Duodenal mucosa (tissue), 2 donors: ENCODE results near the gene PKP4.
"Not testable (repeated sequence)": the region's sequence is repeated elsewhere in the genome, so short reads cannot be mapped to it uniquely, and the experiment has no call there.

ENCODE experiments used
- H3K27ac ChIP-seq: one replicate; pipeline ENCODE4 v1.7.0; 2013; ENCODE audit warnings: low read depth, low read length
- H3K27me3 ChIP-seq, 2 donors: one replicate each; pipeline ENCODE4 v1.7.0; 2013; ENCODE audit warnings: low read length in 2 of 2, control low read depth in 1 of 2; ENCODE audit not compliant: insufficient read depth in 2 of 2, control insufficient read depth in 1 of 2
- H3K36me3 ChIP-seq, 2 donors: one replicate each; pipeline ENCODE4 v1.7.0; 2013; ENCODE audit warnings: low read length in 2 of 2, control low read depth in 1 of 2; ENCODE audit not compliant: insufficient read depth in 2 of 2, control insufficient read depth in 1 of 2
- H3K4me1 ChIP-seq, 2 donors: one replicate each; pipeline ENCODE4 v1.7.0; 2013; ENCODE audit warnings: low read length in 2 of 2, control low read depth in 1 of 2; ENCODE audit not compliant: insufficient read depth in 2 of 2, control insufficient read depth in 1 of 2
- H3K4me3 ChIP-seq, 2 donors: one replicate each; pipeline ENCODE4 v1.7.0; 2013; ENCODE audit warnings: low read length in 2 of 2, low read depth in 1 of 2
- H3K9ac ChIP-seq, 2 donors: one replicate each; pipeline ENCODE4 v1.7.0; 2013; ENCODE audit warnings: low read length in 2 of 2, low read depth in 1 of 2
- H3K9me3 ChIP-seq, 2 donors: one replicate each; pipeline ENCODE4 v1.7.0; 2013; ENCODE audit warnings: low read length in 2 of 2, control low read depth in 1 of 2; ENCODE audit not compliant: control insufficient read depth in 1 of 2

The PKP4 gene

DNA sequence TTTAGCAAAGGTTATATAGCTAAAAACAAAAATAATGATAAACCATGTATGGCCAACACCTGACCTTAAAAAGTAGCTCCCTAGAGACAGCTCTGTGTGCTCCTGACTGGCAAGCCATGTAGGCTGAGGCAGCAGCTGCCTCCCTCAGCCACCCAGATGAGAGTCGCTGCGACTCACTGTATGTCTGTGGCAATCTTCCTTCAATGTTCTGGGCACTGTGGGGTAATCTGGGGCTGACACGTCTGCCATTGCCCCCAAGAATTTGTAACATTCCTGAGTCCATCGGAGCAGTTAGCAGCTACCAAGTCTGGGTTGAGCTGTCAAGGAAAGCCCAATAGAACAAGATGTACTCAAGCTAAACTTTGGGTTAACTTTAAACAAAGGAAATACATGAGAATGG, 232.0 kb downstream of the PKP4 start:
- Histone ChIP-seq H3K27me3 (no peaks in the 10 kb centered on the region), H3K4me3 (no peak overlapping the region), H3K27ac (no peak overlapping the region), H3K9me3 (no peaks in the 10 kb centered on the region), H3K4me1 (no peaks in the 10 kb centered on the region), H3K36me3 (no peaks in the 10 kb centered on the region), H3K9ac (no peak overlapping the region)

DNA sequence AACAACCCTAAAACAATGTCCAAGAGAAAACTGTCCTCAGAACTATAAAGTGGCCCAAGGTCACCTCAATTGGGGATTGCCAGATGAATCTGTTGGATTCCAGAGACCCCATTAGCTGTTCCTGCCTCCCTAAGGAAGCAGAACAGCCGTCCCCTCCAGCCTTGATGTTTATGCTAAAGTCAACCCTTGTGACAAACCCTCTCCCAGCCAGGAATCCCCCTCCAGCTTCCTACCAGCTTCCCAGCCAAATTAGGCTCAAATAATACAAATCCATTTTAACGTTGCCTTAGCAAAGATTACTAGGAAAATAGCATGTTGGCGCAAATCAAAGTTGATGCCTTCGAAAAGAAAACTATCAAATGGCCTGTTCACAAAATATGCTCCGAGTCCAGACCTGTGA, 232.6 kb downstream of the PKP4 start:
- no peaks in the 10 kb centered on the region for H3K9me3 ChIP-seq
- no peak overlapping the region for H3K27ac ChIP-seq
- H3K27me3 ChIP-seq, result no peaks in the 10 kb centered on the region
- H3K9ac ChIP-seq, result no peak overlapping the region
- H3K4me1 ChIP-seq, result no peaks in the 10 kb centered on the region
- H3K4me3 ChIP-seq, result no peak overlapping the region
- no peaks in the 10 kb centered on the region for H3K36me3 ChIP-seq

DNA sequence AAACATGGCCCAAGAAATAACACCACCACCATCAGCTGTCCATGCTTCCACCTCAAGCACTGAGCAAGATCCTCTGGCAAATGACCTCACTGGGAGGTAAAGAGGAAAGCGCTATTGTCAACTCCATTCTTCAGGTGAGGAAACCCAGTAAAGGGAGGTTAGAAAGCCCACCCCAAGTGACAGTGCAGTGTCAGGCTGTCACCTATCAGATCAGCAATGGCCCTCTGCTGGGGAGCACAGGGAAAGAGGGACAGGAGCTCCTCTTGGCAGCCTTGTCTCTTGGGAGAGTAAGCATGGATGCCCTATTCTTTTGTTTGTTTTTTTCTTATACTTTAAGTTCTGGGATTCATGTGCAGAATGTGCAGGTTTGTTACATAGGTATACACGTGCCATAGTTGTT, 234.1 kb downstream of the PKP4 start:
- Histone ChIP-seq H3K27me3 (no peaks in the 10 kb centered on the region), H3K4me3 (no peak overlapping the region)

DNA sequence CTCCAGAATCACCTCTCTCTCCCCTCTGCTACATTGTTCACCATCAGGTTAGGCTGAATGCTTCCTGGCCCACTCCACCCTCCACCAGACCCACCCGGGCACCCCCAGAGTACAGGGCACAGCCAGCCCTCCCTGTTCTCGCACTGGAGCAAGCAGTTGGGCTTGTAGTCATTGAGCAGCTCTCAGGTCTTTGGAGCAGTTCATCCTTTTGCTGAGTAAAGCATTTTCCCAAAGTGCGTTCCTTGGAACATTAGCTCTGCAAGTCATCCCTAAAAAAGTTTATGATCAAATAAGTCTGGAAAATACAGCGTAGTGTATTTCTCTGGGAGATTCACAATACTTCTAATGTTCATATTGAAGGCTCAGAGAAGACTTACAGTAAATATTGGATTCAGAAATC, 234.9 kb downstream of the PKP4 start:
- Histone ChIP-seq H3K4me3 (no peak overlapping the region), H3K9me3 (peaks cover 2 to 3% of the 10 kb centered on the region in 2 donors), H3K9ac (no peak overlapping the region), H3K27me3 (no peaks in the 10 kb centered on the region), H3K27ac (no peak overlapping the region), H3K36me3 (no peaks in the 10 kb centered on the region), H3K4me1 (no peaks in the 10 kb centered on the region)

More for the DNA sequence above, 234.1 kb downstream of the PKP4 start:
- Histone ChIP-seq H3K27ac (no peak overlapping the region), H3K36me3 (no peaks in the 10 kb centered on the region), H3K9me3 (no peaks in the 10 kb centered on the region), H3K9ac (no peak overlapping the region), H3K4me1 (no peaks in the 10 kb centered on the region)

DNA sequence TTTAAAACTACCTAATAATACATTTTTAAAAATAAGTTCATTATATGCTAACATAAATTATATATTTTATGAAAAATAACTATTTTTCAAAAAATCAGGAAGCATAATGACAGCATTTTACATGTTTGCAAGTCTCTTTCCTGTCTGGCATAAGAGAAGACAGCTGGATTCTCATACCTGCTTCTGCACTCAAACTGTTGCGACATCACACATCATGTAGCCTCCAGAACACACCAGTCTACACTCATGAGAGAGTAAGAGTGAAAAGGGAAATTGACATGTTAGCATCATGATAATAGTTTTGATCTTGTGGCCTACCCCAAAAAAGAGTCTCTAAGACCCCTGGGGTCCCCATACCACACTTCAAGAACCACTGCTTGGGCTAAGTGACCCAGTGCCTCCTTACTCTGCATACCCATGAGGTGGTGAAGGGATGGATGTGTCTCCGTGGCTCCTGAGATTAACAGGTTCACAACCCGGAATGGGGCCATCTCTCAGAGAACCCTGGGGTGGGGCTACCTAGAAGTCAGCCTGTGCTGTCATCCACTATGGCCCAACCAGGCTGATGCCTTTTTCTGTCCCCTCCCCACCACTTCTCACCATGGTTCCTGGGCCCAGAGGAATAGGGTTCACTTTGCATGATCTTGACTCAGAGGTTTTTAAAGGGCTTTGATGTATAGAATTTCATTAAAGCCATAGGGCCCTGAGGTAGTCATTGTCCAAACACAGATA, 235.8 kb downstream of the PKP4 start:
- H3K4me3 ChIP-seq, result no peak overlapping the region
- no peak overlapping the region for H3K9ac ChIP-seq
- H3K9me3 ChIP-seq, result peaks cover 2 to 10% of the 10 kb centered on the region in 2 donors
- no peaks in the 10 kb centered on the region for H3K4me1 ChIP-seq
- no peaks in the 10 kb centered on the region for H3K36me3 ChIP-seq
- H3K27ac ChIP-seq, result no peak overlapping the region
- no peaks in the 10 kb centered on the region for H3K27me3 ChIP-seq

DNA sequence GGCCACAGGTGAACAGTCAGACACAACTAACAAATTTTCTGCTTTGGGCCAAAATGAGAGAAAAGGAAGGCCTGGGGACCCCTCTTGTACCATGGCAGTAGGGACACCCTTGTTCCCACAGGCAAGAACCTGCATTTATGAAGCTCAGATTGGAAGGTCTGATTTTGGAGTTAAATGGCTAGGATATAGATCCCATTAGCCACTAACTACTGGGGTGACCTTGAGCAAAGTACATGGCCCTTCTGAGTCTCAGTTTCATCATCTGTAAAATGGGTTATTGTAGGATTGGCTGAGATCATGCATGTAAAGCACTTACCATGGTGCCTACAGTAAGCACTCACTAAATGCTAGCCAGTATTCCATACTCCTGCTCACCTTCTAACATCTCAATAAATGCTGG, 236.7 kb downstream of the PKP4 start:
- Histone ChIP-seq H3K9me3 (peaks cover 2 to 10% of the 10 kb centered on the region in 2 donors), H3K27ac (no peak overlapping the region), H3K4me1 (no peaks in the 10 kb centered on the region), H3K27me3 (no peaks in the 10 kb centered on the region), H3K4me3 (no peak overlapping the region), H3K36me3 (no peaks in the 10 kb centered on the region), H3K9ac (no peak overlapping the region)

DNA sequence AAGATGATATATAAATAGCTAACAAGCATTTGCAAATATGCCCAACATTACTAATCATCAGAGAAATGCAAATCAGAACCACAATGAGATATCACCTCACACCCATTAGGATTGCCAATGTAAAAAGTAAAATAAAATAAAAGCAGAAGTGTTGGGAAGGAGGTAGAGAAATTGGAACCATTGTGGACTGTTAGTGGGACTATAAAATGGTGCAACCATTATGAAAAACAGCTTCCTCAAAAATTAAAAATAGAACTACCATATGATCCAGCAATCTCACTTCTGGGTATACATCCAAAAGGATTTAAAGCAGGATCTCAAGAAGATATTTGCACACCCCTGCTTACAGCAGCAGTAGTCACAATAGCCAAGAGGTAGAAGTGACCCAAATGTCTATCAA, 238.6 kb downstream of the PKP4 start:
- no peak overlapping the region for H3K27ac ChIP-seq
- H3K9ac ChIP-seq, result no peak overlapping the region
- peaks cover 2 to 10% of the 10 kb centered on the region in 2 donors for H3K9me3 ChIP-seq
- H3K4me3 ChIP-seq, result no peak overlapping the region
- H3K27me3 ChIP-seq, result no peaks in the 10 kb centered on the region
- H3K36me3 ChIP-seq, result no peaks in the 10 kb centered on the region
- H3K4me1 ChIP-seq, result no peaks in the 10 kb centered on the region

DNA sequence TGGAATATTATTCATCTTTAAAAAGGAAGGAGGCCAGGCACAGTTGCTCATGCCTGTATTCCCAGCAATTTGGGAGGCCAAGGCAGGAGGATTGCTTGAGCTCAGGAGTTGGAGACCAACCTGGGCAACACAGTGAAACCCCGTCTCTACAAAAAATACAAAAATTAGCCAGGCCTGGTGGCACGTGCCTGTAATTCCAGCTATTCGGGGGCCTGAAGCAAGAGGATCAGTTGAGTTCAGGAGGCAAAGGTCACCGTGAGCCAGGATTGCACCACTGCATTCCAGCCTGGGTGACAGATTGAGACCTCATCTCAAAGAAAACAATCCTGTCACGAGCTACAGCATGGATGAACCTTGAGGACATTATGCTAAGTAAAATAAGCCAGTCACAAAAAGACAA, 239.0 kb downstream of the PKP4 start:
- H3K27ac ChIP-seq, H3K4me1 ChIP-seq, H3K9ac ChIP-seq, H3K36me3 ChIP-seq, H3K27me3 ChIP-seq, H3K4me3 ChIP-seq, H3K9me3 ChIP-seq: not testable (repeated sequence)

DNA sequence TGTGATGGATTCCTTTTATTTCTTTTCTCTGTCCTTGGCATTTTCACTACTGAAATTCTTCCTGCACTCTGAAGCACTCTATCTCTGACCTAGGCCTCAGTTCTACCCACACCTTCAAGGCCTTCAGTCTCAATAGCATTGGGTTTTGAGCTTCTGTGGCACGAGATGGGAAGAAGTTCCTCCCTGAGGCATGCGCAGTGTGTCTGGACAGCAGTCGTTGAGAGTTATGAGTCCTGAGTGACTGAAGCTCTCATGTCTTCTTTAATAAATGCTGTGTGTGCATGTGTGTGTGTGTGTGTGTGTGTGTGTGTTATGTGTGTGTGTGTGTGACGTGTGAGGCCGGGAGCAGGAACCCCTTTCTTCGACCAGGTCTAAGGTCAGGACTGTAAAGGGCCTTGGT, 242.6 kb downstream of the PKP4 start:
- peaks cover 2 to 10% of the 10 kb centered on the region in 2 donors for H3K9me3 ChIP-seq
- H3K9ac ChIP-seq, result no peak overlapping the region
- H3K4me3 ChIP-seq, result no peak overlapping the region
- no peak overlapping the region for H3K27ac ChIP-seq
- no peaks in the 10 kb centered on the region for H3K4me1 ChIP-seq
- H3K27me3 ChIP-seq, result no peaks in the 10 kb centered on the region
- H3K36me3 ChIP-seq, result no peaks in the 10 kb centered on the region

DNA sequence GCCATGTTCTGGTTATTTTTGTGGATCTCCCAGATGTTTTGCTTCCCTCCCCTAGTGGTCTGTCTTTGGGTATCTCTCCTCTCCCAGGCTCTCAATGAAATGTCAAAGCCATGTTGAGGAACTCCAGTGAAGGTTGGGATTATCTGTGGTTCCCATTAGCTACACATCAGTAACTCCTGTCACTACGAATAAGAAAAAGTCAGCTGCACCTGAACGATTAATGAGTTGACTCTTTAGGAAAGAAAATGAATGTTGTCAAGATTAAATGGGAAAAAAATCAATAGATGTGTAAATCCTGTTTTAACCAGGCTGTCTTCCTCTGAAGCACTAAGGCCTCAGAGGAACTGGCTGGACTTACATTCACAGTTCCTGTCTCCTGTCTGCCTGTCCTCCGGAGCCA, 244.3 kb downstream of the PKP4 start:
- H3K27ac ChIP-seq, result no peak overlapping the region
- H3K4me1 ChIP-seq, result no peaks in the 10 kb centered on the region
- H3K27me3 ChIP-seq, result no peaks in the 10 kb centered on the region
- H3K9ac ChIP-seq, result no peak overlapping the region
- no peak overlapping the region for H3K4me3 ChIP-seq
- H3K36me3 ChIP-seq, result no peaks in the 10 kb centered on the region
- peaks cover 7 to 16% of the 10 kb centered on the region in 2 donors for H3K9me3 ChIP-seq

DNA sequence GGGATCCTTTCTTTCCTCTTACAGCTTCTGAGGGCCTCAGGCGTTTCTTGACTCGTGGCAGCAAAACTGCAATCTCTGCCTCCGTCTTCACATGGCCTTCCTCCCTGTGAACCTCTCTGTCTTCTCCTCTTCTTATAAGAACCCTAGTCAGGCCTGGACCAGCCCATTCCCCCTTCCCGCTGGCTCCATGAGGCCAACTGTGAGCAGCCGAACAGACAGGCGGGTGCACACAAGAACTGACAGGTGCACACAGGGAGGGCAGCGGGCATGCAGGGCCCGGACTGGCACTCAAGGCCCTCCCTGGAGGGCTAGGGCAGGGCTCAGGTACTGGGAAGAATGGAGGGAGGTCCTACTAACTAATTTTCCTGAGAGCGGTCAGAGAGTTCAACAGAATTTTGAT, 246.0 kb downstream of the PKP4 start:
- no peak overlapping the region for H3K27ac ChIP-seq
- no peaks in the 10 kb centered on the region for H3K36me3 ChIP-seq
- no peak overlapping the region for H3K9ac ChIP-seq
- no peak overlapping the region for H3K4me3 ChIP-seq
- H3K27me3 ChIP-seq, result no peaks in the 10 kb centered on the region
- H3K9me3 ChIP-seq, result peaks cover 5 to 6% of the 10 kb centered on the region in 2 donors
- H3K4me1 ChIP-seq, result no peaks in the 10 kb centered on the region
